ENCODE data around the gene CREG1. TPM values are rescaled to one million over a fixed set of nuclear protein-coding genes. Genes with fewer than 3 reads are reported as not detected.

Gene CREG1
- total RNA-seq, 3 donors from 2014 or later: 47.8 to 70.6 (median 58.7) TPM

GRCh38 chr1:167544447-167545093 is 9.0 kb downstream of the CREG1 start:
- Histone ChIP-seq H3K4me3 (no peak overlapping the region), H3K36me3 (ENCODE audit: low read depth) (no peaks in the 10 kb centered on the region), H3K4me1 (ENCODE audit: low read depth) (peaks cover 4% of the 10 kb centered on the region), H3K9me3 (no peaks in the 10 kb centered on the region)
- no peak for DNase-seq
- no peak for TF ChIP-seq CTCF (IDR thresholded peaks at IDR 0.05)
- intact Hi-C loops (cut with DNase I, micrococcal nuclease): no loop called here
- peak; percentile 42 for ATAC-seq

GRCh38 chr1:167543199-167543990 is 10.2 kb downstream of the CREG1 start:
- H3K36me3 ChIP-seq (ENCODE audit: low read depth): no peaks in the 10 kb centered on the region
- DNase-seq (no peak), ATAC-seq (peak; percentile 39)
- TF ChIP-seq CTCF (IDR thresholded peaks at IDR 0.05): no peak
- intact Hi-C loops (cut with DNase I, micrococcal nuclease): no loop called here
- no peak overlapping the region for H3K4me3 ChIP-seq
- peaks cover 4% of the 10 kb centered on the region for H3K4me1 ChIP-seq (ENCODE audit: low read depth)
- no peaks in the 10 kb centered on the region for H3K9me3 ChIP-seq

GRCh38 chr1:167542109-167543032 is 11.2 kb downstream of the CREG1 start:
- peak; percentile 14 for ATAC-seq
- DNase-seq: no peak
- no peaks in the 10 kb centered on the region for H3K36me3 ChIP-seq (ENCODE audit: low read depth)
- H3K9me3 ChIP-seq: no peaks in the 10 kb centered on the region
- no peak overlapping the region for H3K4me3 ChIP-seq
- intact Hi-C loops (cut with DNase I, micrococcal nuclease): no loop called here
- peaks cover 4% of the 10 kb centered on the region for H3K4me1 ChIP-seq (ENCODE audit: low read depth)
- TF ChIP-seq CTCF (IDR thresholded peaks at IDR 0.05): no peak

GRCh38 chr1:167541610-167542009 is 12.0 kb downstream of the CREG1 start:
- H3K4me1 ChIP-seq (ENCODE audit: low read depth): peaks cover 4% of the 10 kb centered on the region
- intact Hi-C loops (cut with DNase I, micrococcal nuclease): no loop called here
- no peak for DNase-seq
- no peaks in the 10 kb centered on the region for H3K36me3 ChIP-seq (ENCODE audit: low read depth)
- no peak for ATAC-seq
- TF ChIP-seq CTCF (IDR thresholded peaks at IDR 0.05): no peak
- H3K9me3 ChIP-seq: no peaks in the 10 kb centered on the region
- H3K4me3 ChIP-seq: no peak overlapping the region

- DNase-seq: no peak
- intact Hi-C loops (cut with DNase I, micrococcal nuclease): no loop called here
- peaks cover 4% of the 10 kb centered on the region for H3K4me1 ChIP-seq (ENCODE audit: low read depth)
- no peak for ATAC-seq
- no peaks in the 10 kb centered on the region for H3K9me3 ChIP-seq
- H3K4me3 ChIP-seq: no peak overlapping the region
- TF ChIP-seq CTCF (IDR thresholded peaks at IDR 0.05): no peak
- no peaks in the 10 kb centered on the region for H3K36me3 ChIP-seq (ENCODE audit: low read depth)
Observed at GRCh38 chr1:167541003-167541402, 12.6 kb downstream of the CREG1 start.

Measured in mucosa of descending colon (tissue), 3 donors.